ENCODE measurements around the gene HOXD8.

The HOXD8 gene

DNA sequence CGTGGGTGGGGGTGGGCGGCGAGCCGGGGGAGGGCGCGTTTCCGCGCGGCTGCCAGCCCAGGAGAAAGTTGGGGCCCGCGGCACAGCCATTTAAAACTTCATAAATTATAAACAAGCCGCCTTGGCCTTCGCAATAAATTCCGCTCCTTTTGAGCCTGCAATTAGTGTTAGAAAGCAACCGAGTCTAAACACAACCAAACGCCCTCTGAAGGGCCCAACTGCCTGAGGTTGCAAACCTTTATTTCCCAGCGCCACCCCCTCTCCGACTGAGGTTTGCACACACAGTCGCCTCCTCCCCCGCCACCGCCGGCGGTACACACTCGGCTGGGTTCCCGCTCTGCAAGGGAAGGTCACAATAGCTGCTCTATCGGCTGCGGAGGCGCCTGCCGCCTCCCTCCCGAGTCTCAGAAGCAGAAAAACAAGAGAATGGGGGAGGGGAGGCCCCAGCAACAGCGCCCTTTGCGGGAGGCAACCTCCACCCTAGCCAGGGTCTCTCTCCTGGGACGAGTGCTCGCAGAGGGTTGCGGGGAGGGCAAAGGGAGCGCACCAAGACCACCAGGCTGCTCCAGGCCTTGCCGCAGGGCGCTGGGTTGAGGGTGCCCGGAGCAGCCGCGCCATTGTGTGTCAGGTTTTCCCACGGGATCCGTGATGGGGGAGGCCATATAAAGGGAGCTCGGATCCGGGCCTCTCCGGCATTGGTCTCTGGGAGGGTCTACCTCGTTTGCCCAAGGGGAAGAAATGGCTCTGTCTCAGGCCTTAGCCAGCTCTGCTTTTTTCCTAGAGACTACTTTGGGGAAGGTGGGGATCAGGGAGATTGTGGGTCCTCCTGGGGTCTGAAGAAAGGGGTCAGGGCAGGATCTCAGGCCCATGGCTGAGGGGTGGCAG lies 45.6 kb downstream of the HOXD8 start:
- FAIRE-seq = no peak

- FAIRE-seq = no peak
Observed at GRCh38 chr2:176175709-176176607, 46.5 kb downstream of the HOXD8 start.

DNA sequence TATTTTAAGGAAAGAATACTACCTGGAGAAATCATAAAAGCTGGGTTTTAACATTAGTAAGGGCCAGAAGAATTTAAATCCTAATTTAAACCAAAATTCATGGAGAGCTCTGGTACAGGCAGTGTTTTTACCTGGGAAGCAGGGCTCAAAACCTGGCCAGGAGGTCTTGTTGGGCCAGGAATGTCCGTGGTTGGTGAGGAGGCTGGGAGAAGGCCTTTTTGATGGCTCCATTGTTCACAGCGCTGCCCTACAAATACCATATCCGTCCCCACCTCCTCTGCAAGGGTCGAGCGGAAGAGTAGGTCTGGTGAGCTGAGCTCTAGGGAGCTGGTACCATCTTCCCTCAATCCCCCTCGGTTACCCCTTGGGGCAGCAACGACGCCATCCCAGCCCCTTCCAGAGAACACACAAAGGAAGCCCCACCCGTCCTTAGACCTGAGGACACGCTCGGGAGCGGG lies 48.1 kb downstream of the HOXD8 start:
- FAIRE-seq = no peak

DNA sequence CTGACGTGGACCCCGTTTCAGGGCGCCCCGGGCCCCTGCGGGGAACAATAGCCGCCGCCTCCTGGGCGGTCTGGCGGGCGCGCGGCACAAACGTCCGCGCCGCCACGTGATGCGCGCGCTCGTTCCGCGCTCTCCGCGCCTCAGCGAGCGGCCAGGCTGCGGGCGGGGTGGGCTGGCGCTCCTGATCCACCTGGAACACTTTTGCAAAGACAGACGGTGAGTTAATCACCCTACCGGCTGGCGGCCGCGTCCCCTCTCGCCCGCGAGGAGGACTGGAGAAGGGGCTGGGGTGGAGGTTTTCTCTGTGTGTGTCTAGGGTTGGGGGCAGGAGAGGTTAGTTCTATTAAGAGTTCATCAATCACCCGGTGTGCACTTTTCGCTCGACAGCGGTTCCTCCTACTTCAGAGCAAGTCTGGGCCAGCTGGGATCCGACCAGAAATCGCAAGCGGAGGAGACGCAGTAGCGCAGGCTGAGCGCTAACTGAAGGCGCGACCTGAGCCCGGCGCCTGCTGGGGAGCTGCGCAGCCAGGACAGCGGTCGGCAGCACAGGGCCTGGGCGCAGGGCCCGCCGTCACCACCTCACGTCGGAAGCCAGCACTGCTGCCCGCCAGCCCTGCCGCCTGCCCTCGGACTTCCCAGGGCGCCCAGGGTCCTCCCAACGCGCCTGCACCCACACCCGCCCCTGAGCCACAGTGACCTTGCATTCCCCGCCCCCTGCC lies 48.7 kb downstream of the HOXD8 start:
- no peak for FAIRE-seq

DNA sequence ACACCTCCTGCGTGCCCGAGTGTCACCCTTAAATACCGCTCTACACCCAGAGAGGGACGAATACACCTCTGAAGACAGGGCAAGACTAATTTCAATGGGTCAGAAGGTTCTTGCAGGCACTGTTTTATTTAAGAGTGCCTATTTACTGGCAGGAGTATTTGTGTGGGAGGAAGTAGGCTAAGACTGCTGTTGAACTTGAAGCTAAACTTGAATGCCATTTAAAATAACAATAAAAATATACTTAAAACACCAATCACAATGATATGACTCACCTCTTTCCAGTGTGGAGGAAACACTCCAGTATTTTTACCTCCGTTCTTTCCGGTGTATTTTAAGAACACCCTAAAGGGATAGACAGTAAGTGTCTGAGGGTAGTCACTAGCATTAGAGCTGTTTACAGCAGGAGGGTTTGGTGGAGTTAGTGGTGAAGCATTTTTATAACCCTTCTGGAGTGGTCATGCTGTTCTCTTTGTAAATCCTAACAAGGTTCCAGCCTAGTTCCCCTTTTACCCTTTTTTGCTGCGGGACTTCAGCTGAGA lies 49.3 kb downstream of the HOXD8 start:
- FAIRE-seq = no peak

DNA sequence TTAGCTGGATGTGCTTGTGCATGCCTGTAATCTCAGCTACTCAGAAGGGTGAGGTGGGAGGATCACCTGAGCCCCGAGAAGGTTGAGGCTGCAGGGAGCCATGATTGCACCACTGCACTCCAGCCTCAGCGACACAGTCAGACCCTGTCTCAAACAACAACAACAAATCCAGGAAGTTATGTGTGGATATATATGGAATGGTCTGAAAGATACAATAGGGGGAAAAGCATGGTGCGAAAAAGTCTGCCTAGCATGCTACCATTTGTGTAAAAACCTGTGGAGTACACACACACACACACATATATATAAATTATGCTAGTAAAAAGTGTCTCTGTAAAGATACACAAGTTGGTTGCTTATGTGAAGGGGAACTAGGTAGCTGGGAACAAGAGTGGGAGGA lies 52.0 kb downstream of the HOXD8 start:
- FAIRE-seq = no peak
